A549 (cell line): ENCODE results near the gene DLGAP1.

Experiments
- CBX2 ChIP-seq: fragments of 200-600 bp; sonication (generic); IDR thresholded peaks from 2 replicates; pipeline ENCODE4 v1.6.1; 2016; ENCODE audit warnings: low read depth, mild to moderate bottlenecking, borderline replicate concordance
- CEBPB ChIP-seq, 2 experiments: fragments of >200 bp in 1 of 2; sonication (Bioruptor Twin) in 1 of 2; formaldehyde crosslinking in 1 of 2; IDR thresholded peaks; 2 replicates each; pipeline ENCODE4 v1.6.1; 2012 to 2016
- CTCF ChIP-seq: fragments of >200 bp; sonication (Bioruptor Twin); formaldehyde crosslinking; IDR thresholded peaks from 3 replicates; pipeline ENCODE4 v1.5.1; 2016
- JUN ChIP-seq, 2 experiments: fragments of >200 bp; sonication (Bioruptor Twin); formaldehyde crosslinking; IDR thresholded peaks; 2 replicates in 1 of 2; 3 replicates in 1 of 2; pipeline ENCODE4 v1.6.1; 2016 to 2017
- JUNB ChIP-seq: fragments of >200 bp; sonication (Bioruptor Twin); formaldehyde crosslinking; IDR thresholded peaks from 2 replicates; pipeline ENCODE4 v1.6.1; 2016
- KDM1A ChIP-seq: fragments of 200-600 bp; sonication (generic); IDR thresholded peaks from 2 replicates; pipeline ENCODE4 v1.6.1; 2016; ENCODE audit warnings: low read depth, mild to moderate bottlenecking
- MAX ChIP-seq: IDR thresholded peaks from 2 replicates; pipeline ENCODE4 v1.6.1; 2012
- MAZ ChIP-seq: fragments of 150-350 bp; IDR thresholded peaks from 2 replicates; pipeline ENCODE4 v1.6.1; 2014; ENCODE audit warnings: antibody characterized with exemption, low read depth, low read length, borderline replicate concordance
- NR3C1 ChIP-seq: fragments of >200 bp; sonication (Bioruptor Twin); formaldehyde crosslinking; IDR thresholded peaks from 3 replicates; pipeline ENCODE4 v1.6.1; 2017
- POLR2A ChIP-seq: IDR thresholded peaks from 2 replicates; pipeline ENCODE4 v1.6.1; 2012; ENCODE audit warnings: mild to moderate bottlenecking, low read length
- SMC3 ChIP-seq: fragments of >200 bp; sonication (Bioruptor Twin); formaldehyde crosslinking; IDR thresholded peaks from 3 replicates; pipeline ENCODE4 v1.6.1; 2018; ENCODE audit warnings: inconsistent platforms

GRCh38 chr18:3468833-3469232 lies 986.3 kb downstream of the DLGAP1 start:
- TF ChIP-seq CBX2 (no peak), MAX (no peak), CTCF (no peak), CEBPB (IDR thresholded peaks at IDR 0.05) (no peak), POLR2A (no peak), MAZ (no peak), JUNB (no peak), JUN (IDR thresholded peaks at IDR 0.05) (no peak), NR3C1 (no peak), SMC3 (no peak), KDM1A (no peak)
